Astrocyte (in vitro differentiated cells and primary cell): ENCODE data around the gene FAM3D.

Experiments
- CTCF ChIP-seq: IDR thresholded peaks from 2 replicates; pipeline ENCODE4 v1.5.1; 2011; ENCODE audit warnings: low read depth, mild to moderate bottlenecking, inconsistent platforms, low read length, moderate library complexity; ENCODE audit not compliant: insufficient read depth
- EZH2 ChIP-seq: IDR thresholded peaks from 2 replicates; pipeline ENCODE4 v1.6.1; 2012; ENCODE audit warnings: mild to moderate bottlenecking, low read length, inconsistent platforms; ENCODE audit not compliant: insufficient read depth

GRCh38 chr3:58591517-58592510 is 74.8 kb downstream of the FAM3D start:
- no peak for TF ChIP-seq EZH2
- TF ChIP-seq CTCF: no peak
